H9 (cell line): ENCODE data around the gene SLAMF7. TPM values are rescaled to one million over a fixed set of nuclear protein-coding genes. Genes with fewer than 3 reads are reported as not detected.

Experiments
- DNase-seq: peaks from one replicate; pipeline ENCODE4 v3.0.0-alpha.2; 2017
- H2AFZ ChIP-seq: one replicate; pipeline ENCODE4 v1.6.1; 2013; ENCODE audit warnings: mild to moderate bottlenecking, low read length, control low read depth, moderate library complexity
- H2AK5ac ChIP-seq: 2 replicates; pipeline ENCODE4 v1.6.1; 2013; ENCODE audit warnings: low read length, control low read depth, mixed read lengths; ENCODE audit not compliant: insufficient read length
- H2BK120ac ChIP-seq: one replicate; pipeline ENCODE4 v1.6.1; 2013; ENCODE audit warnings: low read depth, mild to moderate bottlenecking, low read length, control low read depth, inconsistent platforms; ENCODE audit not compliant: poor library complexity, severe bottlenecking
- H2BK12ac ChIP-seq: 2 replicates; pipeline ENCODE4 v1.6.1; 2013; ENCODE audit warnings: low read length, control low read depth, mixed read lengths, low read depth; ENCODE audit not compliant: insufficient read length
- H2BK15ac ChIP-seq: 2 replicates; pipeline ENCODE4 v1.6.1; 2013; ENCODE audit warnings: low read depth, low read length, control low read depth
- H2BK20ac ChIP-seq: one replicate; pipeline ENCODE4 v1.6.1; 2013; ENCODE audit warnings: low read depth, mild to moderate bottlenecking, low read length, control low read depth, inconsistent platforms; ENCODE audit not compliant: poor library complexity, severe bottlenecking
- H2BK5ac ChIP-seq: 2 replicates; pipeline ENCODE4 v1.6.1; 2013; ENCODE audit warnings: low read length, control low read depth, mixed read lengths; ENCODE audit not compliant: insufficient read length
- H3K14ac ChIP-seq: 2 replicates; pipeline ENCODE4 v1.6.1; 2013; ENCODE audit warnings: low read length, control low read depth; ENCODE audit not compliant: insufficient read depth
- H3K18ac ChIP-seq: 2 replicates; pipeline ENCODE4 v1.6.1; 2013; ENCODE audit warnings: low read depth, mild to moderate bottlenecking, mixed read lengths, low read length, control low read depth; ENCODE audit not compliant: insufficient read length
- H3K23ac ChIP-seq: 2 replicates; pipeline ENCODE4 v1.6.1; 2013; ENCODE audit warnings: low read length, control low read depth, mixed read lengths, low read depth; ENCODE audit not compliant: insufficient read length
- H3K23me2 ChIP-seq: 2 replicates; pipeline ENCODE4 v1.6.1; 2013; ENCODE audit warnings: low read depth, mild to moderate bottlenecking, mixed read lengths, low read length, control low read depth; ENCODE audit not compliant: insufficient read length, poor library complexity, severe bottlenecking
- H3K27ac ChIP-seq: 2 replicates; pipeline ENCODE4 v1.5.1; 2013; ENCODE audit warnings: low read length, control low read depth, mixed read lengths, low read depth; ENCODE audit not compliant: insufficient read length
- H3K27me3 ChIP-seq: 2 replicates; pipeline ENCODE4 v1.6.1; 2013; ENCODE audit warnings: low read length, control low read depth, inconsistent platforms; ENCODE audit not compliant: insufficient read depth
- H3K4ac ChIP-seq: 2 replicates; pipeline ENCODE4 v1.6.1; 2013; ENCODE audit warnings: low read depth, mild to moderate bottlenecking, control low read depth, inconsistent platforms, low read length, moderate library complexity
- H3K4me1 ChIP-seq: 2 replicates; pipeline ENCODE4 v1.6.1; 2013; ENCODE audit warnings: low read length, control low read depth, inconsistent platforms; ENCODE audit not compliant: insufficient read depth
- H3K4me2 ChIP-seq: 2 replicates; pipeline ENCODE4 v1.6.1; 2013; ENCODE audit warnings: low read length, control low read depth, mixed read lengths; ENCODE audit not compliant: insufficient read length, insufficient read depth
- H3K56ac ChIP-seq: 2 replicates; pipeline ENCODE4 v1.6.1; 2013; ENCODE audit warnings: low read depth, mild to moderate bottlenecking, mixed read lengths, low read length, control low read depth; ENCODE audit not compliant: insufficient read length
- H3K79me1 ChIP-seq: 2 replicates; pipeline ENCODE4 v1.6.1; 2013; ENCODE audit warnings: low read depth, mild to moderate bottlenecking, moderate library complexity, low read length, control low read depth, inconsistent platforms; ENCODE audit not compliant: insufficient read depth, poor library complexity, severe bottlenecking
- H3K79me2 ChIP-seq: 2 replicates; pipeline ENCODE4 v1.6.1; 2013; ENCODE audit warnings: low read length, control low read depth, inconsistent platforms; ENCODE audit not compliant: insufficient read depth
- H3K9ac ChIP-seq: 2 replicates; pipeline ENCODE4 v1.6.1; 2013; ENCODE audit warnings: low read length, control low read depth, mixed read lengths; ENCODE audit not compliant: insufficient read length; ENCODE audit errors: extremely low read depth
- H3K9me3 ChIP-seq: one replicate; pipeline ENCODE4 v1.6.1; 2013; ENCODE audit warnings: low read depth, low read length, inconsistent platforms; ENCODE audit not compliant: control insufficient read depth
- H3T11ph ChIP-seq: one replicate; pipeline ENCODE4 v1.6.1; 2013; ENCODE audit warnings: mild to moderate bottlenecking, low read length, control low read depth, inconsistent platforms
- H4K20me1 ChIP-seq: one replicate; pipeline ENCODE4 v1.6.1; 2013; ENCODE audit not compliant: control insufficient read depth, insufficient read length, insufficient read depth
- H4K5ac ChIP-seq: 2 replicates; pipeline ENCODE4 v1.6.1; 2013; ENCODE audit warnings: low read depth, mild to moderate bottlenecking, mixed read lengths, low read length, control low read depth; ENCODE audit not compliant: insufficient read length
- H4K8ac ChIP-seq: replicated peaks from 2 replicates; pipeline ENCODE4 v1.6.1; 2013; ENCODE audit warnings: low read length, control low read depth, mixed read lengths, low read depth; ENCODE audit not compliant: insufficient read length
- H4K91ac ChIP-seq: 2 replicates; pipeline ENCODE4 v1.6.1; 2013; ENCODE audit warnings: low read depth, mild to moderate bottlenecking, moderate library complexity, mixed read lengths, low read length, control low read depth; ENCODE audit not compliant: insufficient read length
- H3K27ac Mint-ChIP-seq, 3 experiments: 2 replicates in 2 of 3; 3 replicates in 1 of 3; pipeline ENCODE4 v1.8.0; 2020 to 2021; ENCODE audit warnings: mixed read lengths in 3 of 3, mild to moderate bottlenecking in 1 of 3, moderate library complexity in 1 of 3
- H3K27me3 Mint-ChIP-seq: 2 replicates; pipeline ENCODE4 v1.8.0; 2021; ENCODE audit warnings: low read depth, mild to moderate bottlenecking, moderate library complexity, mixed read lengths
- H3K36me3 Mint-ChIP-seq, 3 experiments: 2 replicates in 2 of 3; 3 replicates in 1 of 3; pipeline ENCODE4 v1.8.0; 2020 to 2021; ENCODE audit warnings: low read depth in 3 of 3, mixed read lengths in 3 of 3; ENCODE audit not compliant: insufficient read depth in 1 of 3
- H3K4me1 Mint-ChIP-seq, 2 experiments: 2 replicates each; pipeline ENCODE4 v1.8.0; 2020; ENCODE audit warnings: mixed read lengths in 2 of 2
- H3K4me3 Mint-ChIP-seq, 2 experiments: 2 replicates in 1 of 2; 3 replicates in 1 of 2; pipeline ENCODE4 v1.8.0; 2020 to 2021; ENCODE audit warnings: mild to moderate bottlenecking in 2 of 2, mixed read lengths in 2 of 2, moderate library complexity in 1 of 2
- H3K9me3 Mint-ChIP-seq, 2 experiments: 2 replicates in 1 of 2; 3 replicates in 1 of 2; pipeline ENCODE4 v1.8.0; 2020; ENCODE audit warnings: mild to moderate bottlenecking in 2 of 2, mixed read lengths in 2 of 2, moderate library complexity in 1 of 2
- WGBS: extraction: QIAGEN DNeasy Blood & Tissue Kit; methylation state at CpG from one replicate; pipeline ENCODE4 v1.1.7; 2013; ENCODE audit warnings: missing lambda C conversion rate, low lambda C conversion rate, mixed read lengths; ENCODE audit not compliant: insufficient read length; ENCODE audit errors: extremely low coverage; 5-methylcytosine and 5-hydroxymethylcytosine counted together
- total RNA-seq: library from RNA; stranded (reverse); gene quantifications from 2 replicates; pipeline ENCODE4 v1.2.1, GENCODE V29; 2021
- TF ChIP-seq, protein P1 (sequence below): fragments of 200-600 bp; sonication (generic); conservative IDR thresholded peaks from 3 replicates; pipeline ENCODE4 v1.8.0; 2021; ENCODE audit warnings: antibody characterized with exemption, mild to moderate bottlenecking

Gene SLAMF7
- total RNA-seq, 1 experiment from 2014 or later: not detected

DNA sequence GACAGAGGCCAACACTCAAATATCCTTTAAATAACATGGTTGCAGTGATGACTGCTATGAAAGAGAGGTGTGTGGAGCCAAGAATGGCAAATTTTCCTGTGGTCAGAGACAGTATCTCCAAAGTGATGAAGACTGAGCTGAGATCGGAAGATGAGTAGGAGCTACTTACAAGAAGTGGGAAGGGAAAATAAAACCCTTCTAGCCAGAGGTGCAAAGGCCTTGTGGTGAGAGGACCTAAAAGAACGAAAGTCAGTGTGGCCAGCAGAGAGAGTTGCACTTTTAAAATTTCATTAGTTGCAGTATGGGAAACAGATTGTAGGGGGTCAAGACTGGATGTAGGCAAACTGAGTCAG, 17.8 kb downstream of the SLAMF7 start:
- TF ChIP-seq, protein P1, sequence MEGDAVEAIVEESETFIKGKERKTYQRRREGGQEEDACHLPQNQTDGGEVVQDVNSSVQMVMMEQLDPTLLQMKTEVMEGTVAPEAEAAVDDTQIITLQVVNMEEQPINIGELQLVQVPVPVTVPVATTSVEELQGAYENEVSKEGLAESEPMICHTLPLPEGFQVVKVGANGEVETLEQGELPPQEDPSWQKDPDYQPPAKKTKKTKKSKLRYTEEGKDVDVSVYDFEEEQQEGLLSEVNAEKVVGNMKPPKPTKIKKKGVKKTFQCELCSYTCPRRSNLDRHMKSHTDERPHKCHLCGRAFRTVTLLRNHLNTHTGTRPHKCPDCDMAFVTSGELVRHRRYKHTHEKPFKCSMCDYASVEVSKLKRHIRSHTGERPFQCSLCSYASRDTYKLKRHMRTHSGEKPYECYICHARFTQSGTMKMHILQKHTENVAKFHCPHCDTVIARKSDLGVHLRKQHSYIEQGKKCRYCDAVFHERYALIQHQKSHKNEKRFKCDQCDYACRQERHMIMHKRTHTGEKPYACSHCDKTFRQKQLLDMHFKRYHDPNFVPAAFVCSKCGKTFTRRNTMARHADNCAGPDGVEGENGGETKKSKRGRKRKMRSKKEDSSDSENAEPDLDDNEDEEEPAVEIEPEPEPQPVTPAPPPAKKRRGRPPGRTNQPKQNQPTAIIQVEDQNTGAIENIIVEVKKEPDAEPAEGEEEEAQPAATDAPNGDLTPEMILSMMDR: no peak
- Histone ChIP-seq H2BK120ac (no peak overlapping the region), H3K27ac (no peak overlapping the region), H2BK15ac (no peak overlapping the region), H3K14ac (no peak overlapping the region), H3K56ac (no peak overlapping the region), H3K23ac (no peak overlapping the region), H3T11ph (no peak overlapping the region), H3K9ac (no peak overlapping the region), H4K8ac (no peak overlapping the region), H4K91ac (no peak overlapping the region), H2AFZ (no peak overlapping the region), H4K5ac (no peak overlapping the region), H3K79me1 (no peaks in the 10 kb centered on the region), H3K79me2 (no peaks in the 10 kb centered on the region), H3K4me2 (no peak overlapping the region), H2BK20ac (no peak overlapping the region), H2BK12ac (no peak overlapping the region), H2BK5ac (no peak overlapping the region), H4K20me1 (no peaks in the 10 kb centered on the region), H3K4ac (no peak overlapping the region), H3K4me1 (no peaks in the 10 kb centered on the region), H3K9me3 (no peaks in the 10 kb centered on the region), H3K27me3 (no peaks in the 10 kb centered on the region), H2AK5ac (no peak overlapping the region), H3K18ac (no peak overlapping the region), H3K23me2 (no peaks in the 10 kb centered on the region)
- H3K27me3 Mint-ChIP-seq: peaks cover 3% of the 10 kb centered on the region; the same call in 1 of the 2 replicates
- no peaks in the 10 kb centered on the region for H3K4me1 Mint-ChIP-seq
- H3K4me3 Mint-ChIP-seq: no peak overlapping the region
- no CpG with 5 or more reads among the region's 2 CpGs for WGBS
- H3K27ac Mint-ChIP-seq: no peak overlapping the region
- no peak for DNase-seq
- no peaks in the 10 kb centered on the region for H3K9me3 Mint-ChIP-seq
- H3K36me3 Mint-ChIP-seq: no peaks in the 10 kb centered on the region
